Measurements from ENCODE around the gene SYT12.

DNA sequence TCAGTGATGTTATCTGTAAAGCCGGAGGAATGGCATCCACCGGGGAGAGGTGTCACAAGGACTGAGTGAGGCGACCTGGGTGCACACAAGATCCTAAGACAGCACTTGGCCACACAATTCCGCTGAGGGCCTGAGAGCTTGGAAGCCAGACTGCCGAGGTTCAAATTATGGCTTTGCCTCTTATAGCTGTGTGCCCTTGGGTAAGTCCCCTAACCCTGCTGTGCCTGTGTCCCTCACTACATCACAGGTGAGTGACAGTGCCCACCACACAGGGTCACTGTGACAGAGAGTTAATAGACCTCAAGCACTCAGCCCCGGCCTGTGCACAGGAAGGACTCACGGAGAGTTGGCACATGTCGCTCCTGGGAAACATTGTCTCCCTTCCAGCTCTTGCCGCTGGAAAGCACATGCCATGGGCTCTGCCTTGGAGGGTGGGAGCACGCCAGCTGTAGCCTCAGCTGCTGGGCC, 34.3 kb downstream of the SYT12 start:
- TF ChIP-seq, protein P1, sequence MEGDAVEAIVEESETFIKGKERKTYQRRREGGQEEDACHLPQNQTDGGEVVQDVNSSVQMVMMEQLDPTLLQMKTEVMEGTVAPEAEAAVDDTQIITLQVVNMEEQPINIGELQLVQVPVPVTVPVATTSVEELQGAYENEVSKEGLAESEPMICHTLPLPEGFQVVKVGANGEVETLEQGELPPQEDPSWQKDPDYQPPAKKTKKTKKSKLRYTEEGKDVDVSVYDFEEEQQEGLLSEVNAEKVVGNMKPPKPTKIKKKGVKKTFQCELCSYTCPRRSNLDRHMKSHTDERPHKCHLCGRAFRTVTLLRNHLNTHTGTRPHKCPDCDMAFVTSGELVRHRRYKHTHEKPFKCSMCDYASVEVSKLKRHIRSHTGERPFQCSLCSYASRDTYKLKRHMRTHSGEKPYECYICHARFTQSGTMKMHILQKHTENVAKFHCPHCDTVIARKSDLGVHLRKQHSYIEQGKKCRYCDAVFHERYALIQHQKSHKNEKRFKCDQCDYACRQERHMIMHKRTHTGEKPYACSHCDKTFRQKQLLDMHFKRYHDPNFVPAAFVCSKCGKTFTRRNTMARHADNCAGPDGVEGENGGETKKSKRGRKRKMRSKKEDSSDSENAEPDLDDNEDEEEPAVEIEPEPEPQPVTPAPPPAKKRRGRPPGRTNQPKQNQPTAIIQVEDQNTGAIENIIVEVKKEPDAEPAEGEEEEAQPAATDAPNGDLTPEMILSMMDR (IDR thresholded peaks at IDR 0.05): no peak
- TF ChIP-seq POLR2AphosphoS5 (IDR thresholded peaks at IDR 0.05): no peak

Data from gastroesophageal sphincter (tissue), 3 donors.